Calu3 (cell line): ENCODE measurements around the gene KCNK5. TPM values are rescaled to one million over a fixed set of nuclear protein-coding genes. Genes with fewer than 3 reads are reported as not detected.

ENCODE experiments used
- BruUV-seq: library from RNA; stranded (reverse); fragments of 400-500 nt; replicated peaks from 2 replicates; lab custom pipeline; 2021; lab: Mats Ljungman, UMichigan
- CTCF ChIA-PET: fragments of 300-600 bp; sonication (Branson Sonifier 250); formaldehyde crosslinking; loops from one replicate; lab custom pipeline; 2022; ENCODE audit warnings: antibody characterized with exemption; lab: Charles Lee
- DNase-seq: peaks from one replicate; pipeline ENCODE4 v3.0.0; 2022
- H3K27ac Mint-ChIP-seq: one replicate; pipeline ENCODE4 v1.8.0; 2022; ENCODE audit warnings: mixed read lengths; ENCODE audit not compliant: unreplicated experiment
- H3K27me3 Mint-ChIP-seq: one replicate; pipeline ENCODE4 v1.8.0; 2022; ENCODE audit warnings: mixed read lengths; ENCODE audit not compliant: unreplicated experiment
- H3K36me3 Mint-ChIP-seq: one replicate; pipeline ENCODE4 v1.8.0; 2022; ENCODE audit warnings: mild to moderate bottlenecking, moderate library complexity, mixed read lengths; ENCODE audit not compliant: insufficient read depth, unreplicated experiment
- H3K4me1 Mint-ChIP-seq: one replicate; pipeline ENCODE4 v1.8.0; 2022; ENCODE audit warnings: mild to moderate bottlenecking, low read depth, mixed read lengths; ENCODE audit not compliant: unreplicated experiment
- H3K4me3 Mint-ChIP-seq: one replicate; pipeline ENCODE4 v1.8.0; 2022; ENCODE audit warnings: mild to moderate bottlenecking, low read depth, moderate library complexity, mixed read lengths; ENCODE audit not compliant: unreplicated experiment
- H3K9me3 Mint-ChIP-seq: one replicate; pipeline ENCODE4 v1.8.0; 2022; ENCODE audit warnings: low read depth, mixed read lengths; ENCODE audit not compliant: unreplicated experiment
- CTCF ChIP-seq: fragments of 200-600 bp; IDR thresholded peaks from one replicate; pipeline ENCODE4 v1.8.0; 2022; ENCODE audit warnings: antibody characterized with exemption; ENCODE audit not compliant: unreplicated experiment
- intact Hi-C: fragments of 100-400 bp; cut with micrococcal nuclease; formaldehyde crosslinking; loops from one replicate; pipeline ENCODE4 v1.10.0; 2022; ENCODE audit not compliant: unreplicated experiment
- total RNA-seq: library from RNA; stranded (reverse); gene quantifications from 2 replicates; pipeline ENCODE4 v1.2.3, GENCODE V29; 2022

The KCNK5 gene
- total RNA-seq, 1 experiment from 2014 or later: 62.4 TPM

- Mint-ChIP-seq H3K36me3 (peaks cover 73% of the 10 kb centered on the region), H3K4me3 (no peak overlapping the region), H3K9me3 (no peaks in the 10 kb centered on the region), H3K27ac (no peak overlapping the region), H3K4me1 (peaks cover 56% of the 10 kb centered on the region), H3K27me3 (no peaks in the 10 kb centered on the region)
- no peak for DNase-seq
- no peak for TF ChIP-seq CTCF
- BruUV-seq: no TSS peak
- CTCF ChIA-PET: no interaction called here
- intact Hi-C loops: no loop called here
Observed at GRCh38 chr6:39194466-39194865, 34.8 kb downstream of the KCNK5 start.

GRCh38 chr6:39193201-39193791, 36.0 kb downstream of the KCNK5 start:
- Mint-ChIP-seq H3K9me3 (no peaks in the 10 kb centered on the region), H3K36me3 (peaks cover 75% of the 10 kb centered on the region), H3K4me1 (peaks cover 55% of the 10 kb centered on the region), H3K27ac (peak overlapping the region; percentile 54), H3K27me3 (no peaks in the 10 kb centered on the region), H3K4me3 (no peak overlapping the region)
- CTCF ChIA-PET: interaction anchor here (1.5 kb wide), 1 partner anchor 10 kb away, joined by 3 read pairs; no protein-coding TSS in a partner anchor
- TF ChIP-seq CTCF: no peak
- BruUV-seq: no TSS peak
- intact Hi-C loops: no loop called here
- no peak for DNase-seq

GRCh38 chr6:39192736-39193135, 36.5 kb downstream of the KCNK5 start:
- TF ChIP-seq CTCF: no peak
- DNase-seq: no peak
- BruUV-seq: no TSS peak
- peaks cover 79% of the 10 kb centered on the region for H3K36me3 Mint-ChIP-seq
- no peaks in the 10 kb centered on the region for H3K27me3 Mint-ChIP-seq
- intact Hi-C loops: no loop called here
- peaks cover 55% of the 10 kb centered on the region for H3K4me1 Mint-ChIP-seq
- H3K4me3 Mint-ChIP-seq: no peak overlapping the region
- peak overlapping the region; percentile 54 for H3K27ac Mint-ChIP-seq
- CTCF ChIA-PET: interaction anchor here (0.6 to 1.5 kb wide), 2 partner anchors 11 to 25 kb away, joined by 3 read pairs; no protein-coding TSS in a partner anchor
- H3K9me3 Mint-ChIP-seq: no peaks in the 10 kb centered on the region

- intact Hi-C loops: no loop called here
- H3K4me3 Mint-ChIP-seq: no peak overlapping the region
- TF ChIP-seq CTCF: no peak
- no TSS peak for BruUV-seq
- no peaks in the 10 kb centered on the region for H3K9me3 Mint-ChIP-seq
- H3K27ac Mint-ChIP-seq: peak overlapping the region; percentile 11
- H3K27me3 Mint-ChIP-seq: no peaks in the 10 kb centered on the region
- CTCF ChIA-PET: interaction anchor here (0.6 to 1.9 kb wide), 2 partner anchors 89 to 671 kb away, joined by 3 to 5 read pairs; no protein-coding TSS in a partner anchor
- peaks cover 49% of the 10 kb centered on the region for H3K4me1 Mint-ChIP-seq
- H3K36me3 Mint-ChIP-seq: peaks cover 72% of the 10 kb centered on the region
- no peak for DNase-seq
Observed at GRCh38 chr6:39191236-39191930, 37.9 kb downstream of the KCNK5 start.
